Immature natural killer cell (primary cell): ENCODE data around the gene VAMP8. TPM values are rescaled to one million over a fixed set of nuclear protein-coding genes. Genes with fewer than 3 reads are reported as not detected.
"Not testable (repeated sequence)": the region's sequence is repeated elsewhere in the genome, so short reads cannot be mapped to it uniquely, and the experiment has no call there.

Experiments used
- DNase-seq, 3 donors: peaks; one replicate each; pipeline ENCODE4 v3.0.0; 2022; ENCODE audit warnings: mixed read lengths in 1 of 3
- H3K27ac Mint-ChIP-seq, 6 donors: one replicate each; pipeline ENCODE4 v1.8.0; 2020; ENCODE audit warnings: mixed read lengths in 6 of 6, mild to moderate bottlenecking in 5 of 6, inconsistent platforms in 4 of 6, moderate library complexity in 3 of 6
- H3K27me3 Mint-ChIP-seq, 3 donors: one replicate each; pipeline ENCODE4 v1.8.0; 2020 to 2021; ENCODE audit warnings: low read depth in 3 of 3, mild to moderate bottlenecking in 3 of 3, mixed read lengths in 3 of 3, moderate library complexity in 3 of 3, inconsistent platforms in 1 of 3
- H3K36me3 Mint-ChIP-seq, 3 donors: one replicate each; pipeline ENCODE4 v1.8.0; 2020; ENCODE audit warnings: mixed read lengths in 3 of 3, inconsistent platforms in 2 of 3, mild to moderate bottlenecking in 2 of 3
- H3K4me1 Mint-ChIP-seq, 2 donors: one replicate each; pipeline ENCODE4 v1.8.0; 2020; ENCODE audit warnings: inconsistent platforms in 2 of 2, mild to moderate bottlenecking in 2 of 2, mixed read lengths in 2 of 2, moderate library complexity in 1 of 2
- H3K4me3 Mint-ChIP-seq, 5 donors: one replicate each; pipeline ENCODE4 v1.8.0; 2020; ENCODE audit warnings: mild to moderate bottlenecking in 5 of 5, mixed read lengths in 5 of 5, inconsistent platforms in 3 of 5, moderate library complexity in 3 of 5
- H3K9me3 Mint-ChIP-seq, 6 donors: one replicate each; pipeline ENCODE4 v1.8.0; 2020; ENCODE audit warnings: mild to moderate bottlenecking in 6 of 6, mixed read lengths in 6 of 6, inconsistent platforms in 4 of 6, moderate library complexity in 3 of 6
- polyA plus RNA-seq, 3 donors: library from polyadenylated mRNA; unstranded; fragments of 300-500 nt; fragmentation: Illumina TruSeq; gene quantifications; one replicate each; pipeline ENCODE4 v1.2.3, GENCODE V29; 2021

VAMP8 gene
- polyA plus RNA-seq, 3 donors from 2014 or later: 457 to 687 (median 617) TPM

GRCh38 chr2:85611705-85612587, 34.6 kb downstream of the VAMP8 start, which contains the start of gene C2orf68:
Gene C2orf68 (minus strand): TSS chr2:85612066. CDS start chr2:85611984, 82 bp downstream.
- H3K27me3 Mint-ChIP-seq: peaks cover 6 to 16% (median 14%) of the 10 kb centered on the region in 3 donors
- H3K4me1 Mint-ChIP-seq: peaks cover 40 to 47% of the 10 kb centered on the region in 2 donors
- peak; percentile 84 to 87 (median 86) for DNase-seq
- H3K4me3 Mint-ChIP-seq: peak within 1 kb of the TSS; percentile 94 to 99 (median 98)
- peaks cover 0 to 16% (median 0%) of the 10 kb centered on the region in 3 donors for H3K36me3 Mint-ChIP-seq
- H3K27ac Mint-ChIP-seq: peak within 1 kb of the TSS; percentile 85 to 97 (median 92)
- no peaks in the 10 kb centered on the region for H3K9me3 Mint-ChIP-seq

GRCh38 chr2:85613717-85614515, 36.5 kb downstream of the VAMP8 start:
- Mint-ChIP-seq H3K27me3 (peaks cover 6 to 16% (median 12%) of the 10 kb centered on the region in 3 donors), H3K27ac (peak overlapping the region in 3 of 6 donors; percentile 19 to 49 (median 36)), H3K4me1 (peaks cover 46 to 50% of the 10 kb centered on the region in 2 donors), H3K36me3 (peaks cover 0 to 5% (median 0%) of the 10 kb centered on the region in 3 donors), H3K4me3 (peak overlapping the region in 4 of 5 donors; percentile 41 to 69 (median 50)), H3K9me3 (no peaks in the 10 kb centered on the region)
- DNase-seq: no peak

- H3K36me3 Mint-ChIP-seq, H3K9me3 Mint-ChIP-seq, DNase-seq: not testable (repeated sequence)
- Mint-ChIP-seq H3K27me3 (peaks cover 6 to 16% (median 12%) of the 10 kb centered on the region in 3 donors), H3K4me3 (peak overlapping the region in 2 of 5 donors; percentile 24 to 43), H3K27ac (peak overlapping the region in 1 of 6 donors; percentile 59), H3K4me1 (peaks cover 44 to 49% of the 10 kb centered on the region in 2 donors)
Observed at GRCh38 chr2:85614757-85615156, 37.4 kb downstream of the VAMP8 start.

- no peak for DNase-seq
- H3K4me3 Mint-ChIP-seq: peak overlapping the region in 4 of 5 donors; percentile 45 to 98 (median 73)
- peaks cover 6 to 16% (median 12%) of the 10 kb centered on the region in 3 donors for H3K27me3 Mint-ChIP-seq
- peaks cover 39 to 45% of the 10 kb centered on the region in 2 donors for H3K4me1 Mint-ChIP-seq
- peaks cover 0 to 4% (median 0%) of the 10 kb centered on the region in 3 donors for H3K36me3 Mint-ChIP-seq
- no peaks in the 10 kb centered on the region for H3K9me3 Mint-ChIP-seq
- H3K27ac Mint-ChIP-seq: peak overlapping the region in 3 of 6 donors; percentile 90 to 95 (median 93)
Observed at GRCh38 chr2:85615413-85615728, 38.0 kb downstream of the VAMP8 start.

- not testable (repeated sequence) for DNase-seq, H3K9me3 Mint-ChIP-seq
- Mint-ChIP-seq H3K27me3 (peaks cover 5 to 11% (median 6%) of the 10 kb centered on the region in 3 donors), H3K36me3 (peaks cover 5 to 14% (median 7%) of the 10 kb centered on the region in 3 donors), H3K27ac (peak overlapping the region in 2 of 6 donors; percentile 23 to 95), H3K4me3 (peak overlapping the region in 4 of 5 donors; percentile 93 to 98 (median 96)), H3K4me1 (peaks cover 22 to 33% of the 10 kb centered on the region in 2 donors)
Observed at GRCh38 chr2:85617723-85618122, 40.3 kb downstream of the VAMP8 start.

- peaks cover 18 to 28% (median 18%) of the 10 kb centered on the region in 3 donors for H3K36me3 Mint-ChIP-seq
- no peak overlapping the region for H3K27ac Mint-ChIP-seq
- peaks cover 5 to 11% (median 6%) of the 10 kb centered on the region in 3 donors for H3K27me3 Mint-ChIP-seq
- no peak overlapping the region for H3K4me3 Mint-ChIP-seq
- no peaks in the 10 kb centered on the region for H3K9me3 Mint-ChIP-seq
- DNase-seq: no peak
- H3K4me1 Mint-ChIP-seq: peaks cover 22 to 30% of the 10 kb centered on the region in 2 donors
Observed at GRCh38 chr2:85619617-85620016, 42.2 kb downstream of the VAMP8 start.

GRCh38 chr2:85621338-85621737, 44.0 kb downstream of the VAMP8 start:
- no peak for DNase-seq
- peaks cover 15 to 21% of the 10 kb centered on the region in 2 donors for H3K4me1 Mint-ChIP-seq
- no peaks in the 10 kb centered on the region for H3K9me3 Mint-ChIP-seq
- no peak overlapping the region for H3K27ac Mint-ChIP-seq
- peaks cover 24 to 40% (median 25%) of the 10 kb centered on the region in 3 donors for H3K36me3 Mint-ChIP-seq
- no peak overlapping the region for H3K4me3 Mint-ChIP-seq
- peaks cover 0 to 5% (median 0%) of the 10 kb centered on the region in 3 donors for H3K27me3 Mint-ChIP-seq

- Mint-ChIP-seq H3K36me3 (peaks cover 25 to 42% (median 27%) of the 10 kb centered on the region in 3 donors), H3K27ac (no peak overlapping the region), H3K9me3 (no peaks in the 10 kb centered on the region), H3K27me3 (peaks cover 0 to 2% (median 0%) of the 10 kb centered on the region in 3 donors), H3K4me1 (peaks cover 3 to 4% of the 10 kb centered on the region in 2 donors), H3K4me3 (no peak overlapping the region)
- DNase-seq: no peak
Observed at GRCh38 chr2:85623991-85624390, 46.6 kb downstream of the VAMP8 start.

- no peak for DNase-seq
- Mint-ChIP-seq H3K4me3 (no peak overlapping the region), H3K9me3 (no peaks in the 10 kb centered on the region), H3K4me1 (peaks cover 0 to 1% of the 10 kb centered on the region in 2 donors), H3K36me3 (peaks cover 23 to 51% (median 24%) of the 10 kb centered on the region in 3 donors), H3K27ac (no peak overlapping the region), H3K27me3 (peaks cover 0 to 3% (median 0%) of the 10 kb centered on the region in 3 donors)
Observed at GRCh38 chr2:85628658-85629057, 51.3 kb downstream of the VAMP8 start.

GRCh38 chr2:85631316-85631715, 53.9 kb downstream of the VAMP8 start:
- no peak for DNase-seq
- H3K9me3 Mint-ChIP-seq: no peaks in the 10 kb centered on the region
- H3K27ac Mint-ChIP-seq: peak overlapping the region in 2 of 6 donors; percentile 11 to 67
- peaks cover 0 to 5% (median 3%) of the 10 kb centered on the region in 3 donors for H3K27me3 Mint-ChIP-seq
- H3K4me3 Mint-ChIP-seq: no peak overlapping the region
- H3K36me3 Mint-ChIP-seq: peaks cover 15 to 45% (median 28%) of the 10 kb centered on the region in 3 donors
- H3K4me1 Mint-ChIP-seq: peaks cover 3 to 11% of the 10 kb centered on the region in 2 donors

Other genes with a start within 250 kb of the VAMP8 start
- gene TGOLN2, start 249.6 kb upstream of the VAMP8 start, polyA plus RNA-seq: 10 to 100 TPM; 28.7 to 75.4 (median 36.4) TPM
- gene RETSAT, start 223.1 kb upstream of the VAMP8 start, polyA plus RNA-seq: 10 to 100 TPM; 13.7 to 28.1 (median 23.4) TPM
- 10 to 100 TPM; 10.9 to 17.7 (median 14.0) TPM for gene ELMOD3, start 222.8 kb upstream of the VAMP8 start, polyA plus RNA-seq
- 100 to 1,000 TPM in 2 of 3 donors, 10 to 100 TPM in 1; 97.5 to 233 (median 232) TPM for gene CAPG, start 167.2 kb upstream of the VAMP8 start, polyA plus RNA-seq
- gene SH2D6, start 158.9 kb upstream of the VAMP8 start, polyA plus RNA-seq: not detected
- gene MAT2A, start 38.4 kb upstream of the VAMP8 start, polyA plus RNA-seq: 100 to 1,000 TPM in 1 of 3 donors, 10 to 100 TPM in 2; 46.5 to 115 (median 63.9) TPM
- gene GGCX, start 16.1 kb upstream of the VAMP8 start, polyA plus RNA-seq: 10 to 100 TPM; 11.4 to 31.7 (median 21.0) TPM
- 100 to 1,000 TPM; 154 to 219 (median 201) TPM for gene VAMP5, start 6.8 kb downstream of the VAMP8 start, polyA plus RNA-seq
- 100 to 1,000 TPM; 224 to 326 (median 256) TPM for gene RNF181, start 18.2 kb downstream of the VAMP8 start, polyA plus RNA-seq
- gene TMEM150A, start 25.1 kb downstream of the VAMP8 start, polyA plus RNA-seq: 10 to 100 TPM; 12.0 to 27.8 (median 14.8) TPM
- 10 to 100 TPM; 11.5 to 27.9 (median 25.1) TPM for gene C2orf68, start 34.5 kb downstream of the VAMP8 start, polyA plus RNA-seq
- 10 to 100 TPM; 65.5 to 93.8 (median 68.2) TPM for gene USP39, start 38.6 kb downstream of the VAMP8 start, polyA plus RNA-seq
- gene SFTPB, start 90.6 kb downstream of the VAMP8 start, polyA plus RNA-seq: not detected
- gene GNLY, start 116.8 kb downstream of the VAMP8 start, polyA plus RNA-seq: over 10,000 TPM; 13,165 to 20,506 (median 19,340) TPM
- gene ATOH8, start 176.4 kb downstream of the VAMP8 start, polyA plus RNA-seq: not detected